Hematopoietic multipotent progenitor cell treated with erythropoietin and hydrocortisone succinate and interleukin-3 and kit ligand, for 4 days (in vitro differentiated cells): ENCODE results near the gene SMIM1.
"Not testable (repeated sequence)": the region's sequence is repeated elsewhere in the genome, so short reads cannot be mapped to it uniquely, and the experiment has no call there.

Experiments
- DNase-seq: peaks from one replicate; pipeline ENCODE4 v3.0.0-alpha.2; 2015

The SMIM1 gene

DNA sequence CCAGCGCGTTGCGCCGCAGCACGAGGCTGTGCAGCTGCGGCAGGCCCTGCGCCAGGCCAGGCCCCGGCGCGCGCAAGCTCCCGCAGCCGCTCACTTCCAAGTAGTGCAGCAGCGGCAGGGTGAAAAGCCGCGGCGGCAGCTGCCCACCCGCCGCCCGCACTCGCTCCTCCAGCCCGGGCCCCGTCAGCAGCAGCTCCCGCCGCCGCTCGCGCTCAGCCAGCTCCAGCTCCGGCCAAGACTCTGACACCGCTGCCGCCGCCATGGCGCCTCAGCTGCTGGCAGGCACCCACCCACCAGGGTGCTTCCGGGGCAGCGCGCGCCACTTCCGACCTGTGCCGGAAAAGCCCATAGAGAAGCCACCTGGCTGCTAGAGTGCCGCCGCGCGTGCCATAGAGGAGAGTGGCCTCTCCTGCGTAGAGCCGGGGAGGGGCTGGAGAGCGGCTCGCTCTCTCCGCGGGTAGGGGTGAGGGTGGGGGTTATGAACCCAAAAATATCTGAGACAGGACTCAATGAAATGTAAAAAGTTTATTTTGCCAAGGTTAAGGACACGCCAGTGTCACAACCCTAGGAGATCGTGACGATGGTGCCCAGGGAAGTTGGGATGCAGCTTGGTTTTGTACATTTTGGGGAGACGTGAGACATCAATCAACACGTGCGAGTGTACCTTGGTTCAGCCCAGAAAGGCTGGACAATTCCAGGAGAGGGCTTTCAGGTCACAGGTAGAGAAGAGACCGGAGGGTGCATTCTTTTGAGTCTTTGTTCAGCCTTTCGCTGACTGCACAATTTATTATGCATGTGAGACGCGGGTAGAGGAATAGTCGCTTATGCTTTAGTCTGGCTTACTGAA, 23.9 kb downstream of the SMIM1 start, which contains the start of gene LRRC47:
TSS of gene LRRC47 (minus strand) at position 284 of the 847 bp plus-strand sequence. CDS start at position 262, 22 bp downstream.
- peak; percentile 97 for DNase-seq

DNA sequence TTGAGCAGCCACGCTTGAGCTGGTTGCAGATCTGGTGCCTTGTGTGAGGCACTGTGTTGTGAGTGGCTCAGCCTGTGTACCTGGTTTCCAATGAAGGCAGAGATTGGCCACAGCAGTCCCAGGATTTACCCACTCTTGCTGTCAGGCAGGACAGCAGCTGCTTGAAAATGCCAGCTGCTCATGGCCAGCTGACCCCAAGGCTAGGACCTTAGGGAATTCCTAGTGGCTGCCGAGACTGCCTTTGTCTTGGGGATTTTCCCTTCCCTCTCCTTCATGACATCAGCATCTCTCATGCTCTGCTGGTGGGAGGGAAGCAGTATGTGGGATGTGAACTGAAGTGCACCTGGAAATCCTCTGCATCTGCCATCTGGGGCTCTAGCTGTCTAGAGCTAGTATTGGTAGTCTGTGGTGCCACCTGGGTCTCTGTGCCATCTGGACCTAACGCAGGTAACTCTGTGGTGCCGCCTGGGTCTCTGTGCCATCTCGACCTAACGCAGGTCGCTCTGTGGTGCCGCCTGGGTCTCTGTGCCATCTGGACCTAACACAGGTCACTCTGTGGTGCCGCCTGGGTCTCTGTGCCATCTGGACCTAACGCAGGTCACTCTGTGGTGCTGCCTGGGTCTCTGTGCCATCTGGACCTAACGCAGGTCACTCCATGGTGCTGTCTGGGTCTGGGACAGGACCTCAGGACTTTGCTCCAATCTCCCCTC, 27.6 kb downstream of the SMIM1 start:
- no peak for DNase-seq

DNA sequence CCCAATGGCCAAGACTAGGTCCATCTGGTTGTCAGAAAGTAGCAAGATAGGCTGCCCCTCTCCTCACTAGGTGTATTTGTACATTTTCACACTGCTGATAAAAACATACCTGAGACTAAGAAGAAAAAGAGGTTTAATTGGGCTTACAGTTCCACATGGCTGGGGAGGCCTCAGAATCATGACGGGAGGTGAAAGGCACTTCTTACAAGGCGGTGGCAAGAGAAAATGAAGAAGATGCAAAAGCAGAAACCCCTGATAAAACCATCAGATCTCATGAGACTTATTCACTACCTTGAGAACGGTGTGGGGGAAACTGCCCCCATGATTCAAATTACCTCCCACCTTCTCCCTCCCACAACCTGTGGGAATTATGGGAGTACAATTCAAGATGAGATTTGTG, 28.2 kb downstream of the SMIM1 start:
- not testable (repeated sequence) for DNase-seq

DNA sequence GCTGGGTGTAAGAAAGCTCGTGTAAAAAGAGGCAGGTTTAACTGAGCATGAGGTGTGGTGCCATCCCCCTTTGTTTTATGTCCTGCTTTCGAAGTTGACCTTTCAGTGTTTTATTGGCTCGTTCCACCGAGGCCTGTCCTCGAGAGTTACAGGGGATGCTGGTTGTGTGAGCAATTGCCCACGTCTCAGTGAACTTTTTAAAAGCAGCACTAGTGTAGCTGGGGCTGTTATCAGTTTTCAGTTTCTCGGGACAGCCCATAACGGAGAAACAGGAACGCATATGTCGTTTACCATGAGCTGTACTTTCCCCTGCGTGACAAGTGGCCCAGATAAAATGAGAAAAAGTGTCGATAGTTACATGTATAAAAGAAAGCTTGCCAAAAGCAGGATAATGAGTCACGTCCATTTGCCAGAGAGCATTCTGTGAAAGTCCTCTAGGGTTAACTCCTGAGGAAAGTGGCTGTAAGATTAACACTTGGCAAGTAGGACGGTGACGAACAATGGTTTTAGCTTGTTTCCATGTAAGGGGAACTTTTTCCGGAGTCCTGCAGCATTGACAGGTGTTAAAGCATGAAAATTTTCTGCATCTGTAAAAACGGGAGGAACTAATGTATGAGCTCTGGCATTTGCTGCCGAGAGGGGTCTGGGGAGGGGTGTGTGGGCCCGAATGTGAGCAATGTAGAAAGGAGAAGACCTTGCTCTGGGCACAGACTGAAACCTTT, 31.5 kb downstream of the SMIM1 start:
- peak; percentile 45 for DNase-seq

DNA sequence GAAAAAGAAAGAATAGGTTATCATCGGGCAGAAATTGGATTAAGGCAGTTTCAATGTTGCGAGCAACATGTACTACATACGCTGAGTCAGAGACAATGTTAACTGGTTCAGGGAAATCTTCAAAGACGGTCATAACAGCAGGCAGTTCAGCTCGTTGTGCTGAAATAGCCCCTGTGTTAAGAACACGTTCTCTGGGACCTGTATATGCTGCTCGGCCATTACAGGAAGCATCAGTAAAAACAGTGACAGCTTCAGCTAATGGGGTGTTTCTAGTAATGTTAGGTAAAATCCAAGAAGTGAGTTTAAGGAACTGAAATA, 32.0 kb downstream of the SMIM1 start:
- DNase-seq, result not testable (repeated sequence)

DNA sequence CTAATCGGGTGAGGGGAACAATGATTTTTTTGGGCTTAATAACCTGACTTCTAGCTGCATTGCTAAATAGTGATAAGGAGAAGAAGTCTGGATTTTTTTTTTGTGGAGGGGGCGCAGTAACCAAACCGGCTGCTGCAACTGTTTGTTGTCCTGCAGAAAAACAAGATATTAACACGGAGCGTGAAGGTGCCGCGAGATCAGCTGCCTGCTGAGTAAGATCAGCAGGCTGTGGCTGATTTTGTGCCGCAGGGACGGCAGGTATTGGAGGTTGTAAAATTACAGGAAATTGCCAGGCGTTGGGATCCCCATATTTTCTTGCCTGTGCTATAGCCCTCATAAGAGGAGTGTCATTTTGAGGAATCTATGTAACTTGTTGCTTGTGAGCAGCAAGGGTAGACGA, 32.5 kb downstream of the SMIM1 start:
- DNase-seq, result no peak

DNA sequence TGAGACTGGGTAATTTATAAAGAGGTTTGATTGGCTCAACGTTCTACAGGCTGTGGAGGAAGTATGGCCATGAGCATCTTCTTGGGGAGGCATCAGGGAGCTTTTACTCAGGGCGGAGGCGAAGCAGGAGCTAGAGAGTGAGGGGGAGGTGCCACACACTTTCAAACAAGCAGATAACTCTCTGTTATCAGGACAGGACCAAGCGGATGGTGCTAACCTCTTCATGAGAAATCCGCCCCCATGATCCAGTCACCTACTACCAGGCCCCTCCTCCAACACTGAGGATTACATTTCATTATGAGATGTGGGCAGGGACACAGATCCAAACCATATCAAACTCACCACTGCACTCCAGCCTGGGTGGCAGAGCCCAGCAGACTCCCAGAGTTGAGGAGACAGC, 35.2 kb downstream of the SMIM1 start:
- no peak for DNase-seq

DNA sequence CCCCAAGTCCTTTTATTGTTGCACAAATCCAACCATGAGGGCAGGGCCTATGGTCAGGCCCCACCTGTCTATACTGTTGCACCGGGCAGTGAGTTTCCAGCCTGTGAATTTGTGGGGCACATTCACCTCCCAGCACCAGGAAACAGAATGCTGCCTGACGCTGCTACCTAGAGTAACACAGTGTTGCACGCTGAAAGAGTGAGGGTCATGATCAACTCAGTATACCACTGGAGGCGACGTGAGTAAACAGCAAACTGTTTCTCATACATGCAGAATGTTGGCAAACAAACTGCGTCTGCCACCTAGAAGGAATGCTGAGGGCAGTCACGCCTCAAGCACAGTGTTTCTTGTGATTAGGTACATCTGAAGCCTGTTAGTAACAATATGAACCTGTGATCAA, 37.1 kb downstream of the SMIM1 start:
- no peak for DNase-seq

DNA sequence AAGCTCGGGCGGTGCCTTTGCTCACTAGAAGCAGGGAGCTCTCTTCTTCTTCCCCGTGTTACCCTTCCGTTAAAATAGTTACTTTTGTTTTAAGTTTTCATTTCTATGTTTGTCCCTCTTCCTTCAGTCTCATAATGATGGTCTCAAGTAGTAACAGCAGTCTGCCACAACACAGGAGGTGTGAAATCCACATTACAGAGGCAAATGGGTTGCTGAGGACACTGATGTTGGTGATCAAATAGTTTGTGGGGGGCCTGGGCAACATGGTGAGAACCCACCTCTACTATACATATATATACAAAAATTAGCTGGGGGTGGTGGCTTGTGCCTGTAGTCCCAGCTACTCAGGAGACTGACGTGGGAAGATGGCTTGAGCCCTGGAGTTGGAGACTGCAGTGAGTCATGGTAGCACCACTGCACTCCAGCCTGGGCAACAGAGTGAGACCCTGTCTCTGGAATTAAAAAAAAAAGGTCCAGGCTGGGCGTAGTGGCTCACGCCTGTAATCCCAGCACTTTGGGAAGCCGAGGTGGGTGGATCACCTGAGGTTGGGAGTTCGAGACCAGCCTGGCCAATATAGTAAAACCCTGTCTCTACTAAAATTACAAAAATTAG, 37.7 kb downstream of the SMIM1 start:
- DNase-seq, result not testable (repeated sequence)

DNA sequence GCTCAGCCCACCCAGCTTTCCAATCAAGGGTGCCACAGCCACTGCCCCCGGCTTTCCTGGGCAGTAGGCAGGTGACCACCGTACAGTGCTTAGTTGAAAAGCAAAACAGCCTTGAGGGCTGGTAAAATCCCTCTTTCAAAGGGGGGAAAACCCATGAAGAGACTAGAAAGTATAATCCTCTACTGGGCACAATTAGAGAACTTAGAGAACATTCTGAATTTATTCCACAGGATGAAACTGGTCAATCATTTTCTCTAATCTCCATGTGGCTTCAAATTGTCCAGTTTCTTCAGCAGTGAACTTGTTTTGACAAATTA, 39.0 kb downstream of the SMIM1 start:
- no peak for DNase-seq

DNA sequence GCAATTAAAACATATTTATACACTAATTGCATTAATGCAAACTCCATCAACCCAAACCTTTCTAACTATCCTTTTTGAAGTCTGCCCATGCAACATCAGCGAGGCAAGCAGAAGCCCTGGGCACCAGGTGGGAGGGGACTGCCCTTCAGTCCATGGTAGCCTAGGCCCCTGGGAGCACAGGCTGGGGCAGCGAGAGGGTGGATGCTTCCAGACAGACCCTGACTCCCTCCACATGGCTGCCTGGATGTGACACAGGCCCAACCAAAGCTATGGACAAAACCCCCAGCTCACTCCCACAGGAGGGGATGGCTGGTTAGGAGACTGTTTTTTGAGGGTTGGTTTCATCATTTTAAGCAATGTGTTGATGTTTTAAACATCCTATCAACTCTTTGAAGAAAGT, 41.5 kb downstream of the SMIM1 start:
- no peak for DNase-seq

DNA sequence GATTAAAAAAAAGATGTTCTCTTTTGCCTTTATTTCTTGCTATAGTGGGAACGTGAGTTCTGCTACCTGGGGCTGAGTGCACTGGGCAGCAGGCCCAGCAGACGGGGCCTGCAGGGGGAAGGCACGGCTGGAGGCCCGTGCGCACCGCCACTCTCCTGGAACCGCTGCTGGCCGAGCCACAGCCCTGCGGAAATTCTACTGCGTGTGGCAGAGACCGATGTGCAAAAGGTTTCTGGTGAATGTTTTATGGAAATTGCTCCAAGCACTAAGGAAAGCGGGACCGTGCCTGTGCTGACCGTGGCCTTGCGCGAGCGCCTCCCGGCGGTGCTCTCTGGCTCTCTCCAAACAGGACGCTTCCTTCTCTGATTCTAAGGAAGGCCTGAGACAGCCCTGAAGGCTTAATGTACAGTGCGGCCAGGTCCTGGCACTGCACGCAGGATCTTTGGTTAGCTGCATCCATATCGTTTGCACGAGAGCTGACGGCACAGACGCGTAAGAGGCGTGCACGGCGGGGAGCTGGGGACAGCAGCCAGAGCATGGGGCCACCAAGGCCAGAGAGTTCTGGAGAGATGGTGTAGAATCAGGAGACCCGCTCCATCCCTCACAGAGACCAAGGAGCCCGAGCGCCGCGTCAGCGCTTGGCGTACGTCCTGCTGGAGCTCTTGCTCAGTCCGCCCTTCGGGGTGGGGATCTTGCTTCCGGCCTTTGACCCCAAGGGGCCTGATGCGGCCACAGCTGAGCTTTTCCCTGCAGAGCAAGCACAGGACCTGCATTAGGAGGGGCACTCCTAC, 42.4 kb downstream of the SMIM1 start:
- DNase-seq, result no peak

DNA sequence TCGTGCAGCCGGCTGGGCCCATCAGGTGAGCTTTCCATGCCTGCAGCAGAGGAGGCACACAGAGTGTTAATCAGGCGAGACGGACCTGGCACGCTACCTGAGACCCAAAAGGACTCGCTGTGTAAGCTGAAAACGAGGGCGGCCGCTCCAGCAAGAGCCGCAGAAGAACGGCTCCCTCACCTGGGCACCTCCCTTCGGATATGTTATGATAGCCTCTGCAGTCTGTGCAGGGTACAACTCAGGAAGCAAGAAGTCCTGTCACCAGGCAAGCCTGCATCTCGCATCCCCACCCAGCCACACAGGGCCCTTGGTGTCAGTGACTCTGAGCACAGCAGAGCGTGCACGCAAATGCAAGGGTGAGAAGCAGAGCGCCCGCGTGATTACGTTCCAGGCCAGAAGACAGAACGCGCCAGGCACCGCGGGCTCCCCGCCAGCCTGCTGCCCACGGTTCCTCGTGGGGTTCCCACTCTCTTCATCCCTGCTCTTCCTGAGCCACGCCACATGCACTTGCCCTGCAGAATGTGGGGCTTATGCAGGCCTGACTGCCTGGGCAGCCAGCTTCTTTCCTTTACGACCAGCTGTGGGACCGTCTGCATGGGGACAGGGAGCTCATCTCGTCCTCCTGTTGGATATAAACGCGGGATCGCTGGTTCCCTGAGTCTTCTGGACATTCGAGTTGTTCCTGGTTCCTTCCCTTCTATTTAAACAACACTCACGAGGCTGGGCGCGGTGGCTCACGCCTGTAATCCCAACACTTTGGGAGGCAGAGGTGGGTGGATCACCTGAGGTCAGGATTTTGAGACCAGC, 44.0 kb downstream of the SMIM1 start:
- DNase-seq, result no peak

DNA sequence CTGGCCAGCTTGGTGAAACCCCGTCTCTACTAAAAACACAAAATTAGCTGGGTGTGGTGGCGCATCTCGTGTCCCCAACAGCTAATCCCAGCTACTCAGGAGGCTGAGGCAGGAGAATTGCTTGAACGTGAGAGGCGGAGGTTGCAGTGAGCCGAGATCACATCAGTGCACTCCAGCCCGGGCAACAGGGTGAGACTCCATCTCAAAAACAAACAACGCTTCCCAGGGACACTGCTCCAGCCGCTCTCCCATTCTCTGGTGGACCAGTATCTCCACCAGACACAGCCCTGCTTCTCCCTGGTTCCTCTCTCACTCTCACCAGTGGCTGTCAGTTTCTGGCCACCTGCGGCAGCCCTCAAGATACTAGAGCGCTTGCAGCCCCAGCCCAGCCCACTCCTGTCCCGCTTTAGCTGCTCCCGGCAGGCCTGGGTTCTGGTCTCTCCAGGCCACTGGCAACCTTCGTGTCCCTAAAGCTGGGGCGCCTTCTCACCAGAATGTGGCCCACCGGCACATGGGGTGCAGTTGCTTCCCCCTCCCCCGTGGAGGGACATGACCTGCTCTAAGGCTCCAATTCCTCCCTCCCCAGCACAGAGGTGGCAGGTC, 44.7 kb downstream of the SMIM1 start:
- no peak for DNase-seq

DNA sequence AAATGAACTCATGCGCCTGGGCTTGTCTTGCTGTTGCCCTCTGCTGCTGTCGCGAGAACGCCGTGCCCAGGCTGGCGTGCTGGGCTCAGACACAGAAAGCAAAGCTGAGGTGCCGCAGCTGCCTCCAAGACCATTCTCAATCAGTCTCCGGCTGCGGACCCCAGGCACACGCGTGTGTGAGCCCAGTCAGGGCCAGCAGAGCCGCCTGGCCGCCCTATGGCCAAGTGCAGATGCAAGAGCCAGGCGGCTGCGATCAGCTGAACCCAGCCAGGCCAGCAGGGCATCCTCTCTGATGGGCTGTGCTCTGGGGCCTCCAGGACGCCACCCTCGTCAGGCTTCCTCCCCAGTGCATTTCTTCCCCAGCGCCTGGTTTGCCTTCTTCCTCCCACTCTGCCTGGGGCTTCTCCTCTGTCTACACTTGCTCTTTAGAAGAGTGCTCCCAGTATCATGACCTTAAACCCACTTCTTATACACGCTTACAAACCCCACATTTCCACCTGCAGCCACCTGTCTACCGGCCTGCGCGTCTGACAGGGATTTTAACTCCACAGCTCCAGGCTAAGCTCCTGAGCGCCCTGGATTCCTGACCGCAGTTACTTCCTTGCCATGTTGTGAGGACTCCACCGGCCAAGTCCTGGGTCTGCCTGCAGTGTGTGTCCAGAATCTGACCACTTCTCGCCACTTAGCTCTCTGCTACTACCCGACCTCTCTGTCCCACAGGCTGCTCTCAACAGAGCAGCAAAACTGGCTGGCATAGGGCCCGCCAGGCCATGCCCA, 45.5 kb downstream of the SMIM1 start:
- DNase-seq, result no peak

DNA sequence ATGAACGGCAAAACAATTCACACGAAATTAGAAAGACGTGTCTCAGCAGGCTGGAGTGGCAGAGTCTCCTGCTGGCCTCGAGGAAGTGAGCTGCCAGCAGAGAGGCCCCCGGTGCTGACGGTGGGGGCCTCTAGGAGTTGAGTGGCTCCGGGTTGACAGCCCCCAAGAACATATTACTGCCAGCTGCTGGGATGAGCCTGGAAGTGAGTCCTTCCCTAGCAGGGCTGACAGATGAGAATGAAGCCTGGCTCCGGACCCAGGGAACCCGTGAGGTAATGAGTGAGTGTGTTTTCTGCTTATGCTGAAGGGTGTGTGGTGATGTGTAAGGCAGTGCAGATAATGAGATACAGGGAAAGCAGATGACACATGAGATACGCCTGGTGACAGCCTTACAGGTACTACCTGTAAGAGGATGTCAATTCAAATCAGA, 47.2 kb downstream of the SMIM1 start:
- DNase-seq, result no peak

DNA sequence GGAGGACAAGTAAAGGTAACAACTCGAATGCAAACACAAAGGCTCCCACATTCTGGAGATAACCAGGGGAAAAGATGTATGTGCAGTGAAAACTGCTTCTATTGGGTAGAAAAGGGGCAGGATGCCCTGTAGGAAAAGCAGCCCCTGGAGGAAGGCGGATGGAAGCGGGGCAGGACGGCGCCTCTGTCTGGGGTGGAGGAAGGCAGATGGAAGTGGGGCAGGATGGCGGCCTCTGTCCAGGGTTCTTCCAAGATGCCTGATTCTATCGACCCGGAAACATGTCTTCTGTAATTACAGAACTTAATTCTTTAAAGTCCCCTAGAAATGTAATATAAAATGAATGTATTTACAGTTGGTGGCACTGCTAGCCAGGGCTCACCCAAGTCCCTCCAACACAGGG, 47.8 kb downstream of the SMIM1 start:
- DNase-seq, result no peak

DNA sequence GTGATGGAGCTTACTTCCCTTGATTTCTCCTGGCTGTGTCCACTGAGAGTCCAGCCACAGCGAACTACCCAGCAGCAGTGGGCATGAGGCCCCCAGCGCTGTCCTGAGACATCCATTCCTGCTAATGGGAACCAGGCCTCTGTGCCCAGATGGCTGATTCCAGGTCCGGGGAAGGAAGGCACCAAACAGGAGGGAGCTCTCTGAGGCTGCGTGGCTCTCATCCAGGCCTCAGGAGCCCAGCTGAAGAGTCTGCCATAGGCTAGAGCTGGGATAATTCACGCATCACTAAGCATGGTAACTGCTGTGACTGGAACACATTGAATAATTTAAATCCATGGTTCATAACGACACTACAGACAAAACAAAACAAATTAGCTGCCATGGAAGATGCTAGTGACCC, 48.5 kb downstream of the SMIM1 start:
- DNase-seq, result no peak

DNA sequence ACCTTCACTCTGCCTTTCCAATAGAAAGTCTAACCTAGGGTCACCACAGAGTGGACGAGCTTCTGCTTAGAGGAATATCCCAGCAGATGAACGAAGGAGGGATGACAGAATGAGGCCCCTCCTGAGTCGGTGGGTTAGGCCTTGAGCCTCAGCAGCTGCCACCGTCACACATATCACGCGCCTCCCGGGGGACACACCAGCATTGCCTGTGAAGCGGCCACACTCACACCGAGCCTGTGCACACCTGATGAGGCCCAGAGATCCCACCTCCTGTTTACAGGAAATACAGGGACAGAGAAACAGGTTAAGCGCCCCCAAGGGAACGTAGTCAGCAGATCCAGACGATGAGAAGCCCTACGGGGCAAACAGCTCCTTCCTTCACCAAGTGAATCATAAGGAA, 48.9 kb downstream of the SMIM1 start:
- no peak for DNase-seq

DNA sequence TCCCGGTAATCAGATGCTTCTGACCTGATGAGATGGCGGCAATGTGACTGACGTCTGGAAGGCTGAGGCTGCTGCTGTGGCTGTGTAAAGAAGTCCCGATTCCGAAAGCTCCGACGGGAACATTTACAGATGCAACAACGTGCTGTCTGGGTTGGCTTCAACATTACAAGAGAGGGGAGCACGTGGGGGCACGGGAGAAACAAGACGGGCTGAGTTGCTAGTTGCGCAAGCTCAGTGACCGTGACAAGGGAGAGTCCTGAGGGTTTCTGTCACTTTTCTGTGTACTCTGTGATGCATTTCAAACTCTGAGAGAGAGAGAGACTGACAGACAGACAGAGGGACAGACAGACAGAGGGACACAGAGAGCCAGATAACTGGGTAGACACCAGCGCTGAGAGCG, 49.4 kb downstream of the SMIM1 start:
- DNase-seq, result no peak

DNA sequence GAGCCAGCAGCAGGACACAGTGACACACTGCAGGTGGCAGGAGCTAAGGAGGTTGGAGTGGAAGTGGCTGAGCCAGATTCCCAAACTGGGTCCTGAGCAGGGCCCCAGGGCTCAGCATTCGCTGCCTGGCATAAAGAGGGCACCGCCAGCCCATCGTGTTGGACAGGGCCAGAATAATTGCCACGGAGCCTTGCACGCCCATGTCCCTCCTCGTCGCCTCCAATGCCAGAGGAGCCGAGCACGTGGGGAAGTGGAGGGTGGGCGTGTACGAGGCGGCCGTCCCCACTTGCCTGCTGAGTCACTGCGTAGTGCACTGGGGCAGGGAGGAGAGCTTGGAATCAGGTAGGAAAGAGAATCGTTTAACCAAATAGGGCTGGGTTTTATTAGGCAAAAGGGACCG, 49.9 kb downstream of the SMIM1 start:
- peak; percentile 14 for DNase-seq
